Activated CD4-positive, alpha-beta T cell treated with anti-CD3 and anti-CD28 coated beads, Interleukin-2, amount 50 U/mL, for 16 hours (primary cell): ENCODE data around the gene ITGB8.
A peak's percentile ranks its signal among the peaks of the same experiment; 100 is the strongest.

Experiments used
- DNase-seq: peaks from one replicate; pipeline ENCODE4 v3.0.0-alpha.2; 2020

Gene ITGB8

DNA sequence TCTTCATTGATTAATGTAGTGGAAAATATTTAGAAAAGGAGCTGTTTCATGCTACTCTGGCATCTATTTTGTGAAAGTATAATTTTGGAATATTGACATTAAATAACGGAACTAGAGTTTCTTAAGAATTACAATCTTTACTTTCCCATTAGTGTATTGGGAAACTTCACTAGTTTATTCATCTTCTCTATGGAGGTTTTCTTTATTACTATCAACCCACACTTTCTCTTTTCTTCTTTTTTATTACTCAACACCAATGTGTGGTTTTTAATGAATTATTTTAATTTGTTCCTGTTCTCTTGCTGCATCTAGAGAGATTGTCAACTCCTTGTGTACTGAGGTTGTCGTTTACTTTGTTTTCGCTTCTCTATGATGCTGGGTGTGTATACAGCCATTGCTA lies 20.4 kb upstream of the ITGB8 start:
- DNase-seq: no peak

DNA sequence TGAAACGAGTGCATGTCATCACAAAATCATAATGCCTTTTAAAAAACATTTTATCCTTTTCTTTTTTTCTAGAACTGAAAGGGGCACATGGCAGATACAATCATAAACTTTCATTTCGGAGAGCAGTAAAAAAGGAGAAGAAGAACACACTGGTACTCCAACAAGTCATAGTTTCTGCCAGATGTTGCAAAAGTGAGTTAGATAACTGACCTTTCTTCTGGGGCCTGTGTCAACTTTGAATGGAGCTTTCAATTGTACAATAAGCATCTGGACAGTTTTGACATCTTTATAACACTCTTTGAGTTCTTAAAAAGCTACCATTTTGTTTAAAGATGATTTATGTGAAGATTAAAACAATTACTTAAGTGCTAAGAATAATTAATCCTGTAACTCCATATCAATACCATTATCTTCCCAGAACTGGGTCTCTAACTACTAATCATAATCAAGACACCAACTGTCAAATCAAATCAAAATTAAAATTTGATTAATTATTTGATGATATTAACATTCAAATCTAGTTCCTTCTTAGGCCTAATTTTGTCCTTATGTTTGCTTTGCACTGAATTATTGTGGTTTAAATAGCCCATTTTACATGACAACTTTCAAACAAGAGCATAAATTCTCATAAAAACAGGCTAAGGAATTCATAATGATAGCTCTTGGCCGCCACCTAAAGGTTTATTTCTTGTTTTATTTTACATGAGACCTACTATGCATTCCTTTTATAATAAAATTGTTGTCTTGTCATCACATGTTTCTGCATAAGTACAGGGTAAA lies 19.5 kb upstream of the ITGB8 start:
- no peak for DNase-seq

DNA sequence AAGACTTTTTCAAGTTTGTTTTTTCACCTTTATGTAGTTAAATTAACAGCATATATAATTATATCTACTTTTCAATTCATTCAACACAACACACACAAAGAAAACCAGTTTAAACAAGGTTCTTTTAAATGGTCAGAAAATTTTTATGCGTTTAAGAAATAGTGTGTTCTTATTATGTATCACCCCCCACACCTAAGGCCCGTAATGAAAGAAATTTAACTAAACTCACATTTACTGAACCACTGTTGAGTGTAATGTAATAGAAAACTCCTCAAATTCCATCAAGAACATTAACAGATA lies 19.0 kb upstream of the ITGB8 start:
- no peak for DNase-seq

DNA sequence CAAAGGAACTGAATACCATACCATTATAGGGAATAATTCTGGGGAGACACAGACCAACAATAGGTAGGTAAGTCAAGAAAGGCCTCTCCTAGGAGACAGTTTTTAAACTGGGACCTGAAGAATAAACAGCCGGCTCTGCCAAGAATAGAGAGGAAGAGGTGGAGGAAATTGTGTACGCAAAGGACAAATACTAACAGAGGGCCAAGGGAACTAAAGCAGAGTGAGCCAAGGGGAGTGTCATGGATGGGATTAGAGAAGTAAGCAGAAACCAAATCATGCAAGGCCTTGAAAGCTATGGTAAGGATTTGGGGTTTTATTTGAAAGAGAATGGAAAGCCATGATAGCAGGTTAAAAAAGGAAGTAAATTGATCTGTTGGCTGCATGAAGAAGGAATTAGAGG lies 18.1 kb upstream of the ITGB8 start:
- no peak for DNase-seq

DNA sequence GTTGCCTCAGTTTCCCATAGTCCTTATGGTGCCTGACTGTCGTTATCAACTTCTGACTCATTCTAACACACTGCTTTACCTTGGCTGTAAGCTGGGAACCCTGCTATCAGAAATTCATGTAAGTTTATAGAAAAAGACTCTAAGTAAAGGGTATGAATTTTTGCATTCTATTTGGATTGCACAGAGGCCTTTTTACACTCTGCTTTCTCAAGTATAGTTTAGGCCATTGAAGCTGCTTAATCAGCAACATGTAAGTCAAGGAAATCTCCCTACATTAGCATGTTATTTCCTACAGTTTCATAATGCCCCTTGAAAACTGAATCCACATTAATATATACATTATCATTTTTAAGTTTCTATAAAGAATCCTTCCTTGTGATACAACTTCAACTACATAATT lies 17.1 kb upstream of the ITGB8 start:
- no peak for DNase-seq

DNA sequence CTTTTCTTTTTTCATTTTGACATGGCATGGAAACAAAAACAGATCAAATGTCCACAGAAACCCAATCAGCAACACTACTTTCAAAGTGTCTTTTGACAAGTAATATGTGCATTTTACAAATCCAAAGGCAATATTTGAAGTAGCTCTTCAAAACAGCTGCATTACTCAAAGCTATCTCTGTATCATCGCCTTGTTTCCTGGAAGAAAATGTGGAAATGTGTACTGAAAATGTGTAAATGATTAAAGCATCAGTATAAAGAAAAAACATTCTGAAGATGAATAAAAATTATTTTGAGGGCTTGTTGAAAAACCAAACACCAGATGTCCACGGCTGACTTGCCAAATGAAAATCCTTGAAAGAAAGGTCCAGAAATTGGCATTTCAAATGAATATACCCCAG lies 16.5 kb upstream of the ITGB8 start:
- DNase-seq: no peak

DNA sequence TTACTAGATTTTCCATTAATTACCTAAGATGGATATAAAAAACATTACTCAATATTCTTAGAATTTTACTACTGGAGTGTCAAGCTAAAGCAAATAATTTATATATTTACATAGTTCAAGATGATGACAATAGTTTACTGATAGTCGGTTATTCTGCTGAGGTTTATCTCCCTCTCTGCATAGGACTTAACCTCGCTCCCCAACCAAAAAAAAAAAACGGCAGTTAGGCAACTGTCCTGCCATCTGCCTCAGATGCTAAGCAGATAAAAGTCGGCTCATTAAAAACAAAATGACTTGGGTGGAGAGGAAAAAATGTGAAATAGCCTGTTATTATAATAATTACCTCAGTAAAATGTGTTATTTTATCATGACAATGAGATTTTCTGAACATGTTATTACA lies 14.0 kb upstream of the ITGB8 start:
- no peak for DNase-seq

DNA sequence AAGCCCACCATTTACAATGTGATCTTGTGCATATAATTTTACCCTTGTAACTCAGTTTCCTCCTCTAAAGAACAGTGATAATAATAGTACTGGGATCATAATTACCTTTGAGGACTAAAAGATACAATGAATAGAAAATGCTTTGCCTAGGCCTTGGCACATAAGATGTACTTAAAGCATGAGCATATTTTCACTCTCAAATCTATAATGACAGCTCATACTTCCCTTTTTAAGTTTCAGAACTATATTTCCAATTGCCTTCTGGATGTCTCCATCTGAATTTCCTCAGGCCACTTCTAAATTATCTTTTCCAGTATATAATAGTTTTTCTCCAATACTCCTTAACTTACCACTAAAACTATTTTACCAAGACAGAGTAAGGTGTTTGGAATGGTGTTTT lies 13.3 kb upstream of the ITGB8 start:
- no peak for DNase-seq

DNA sequence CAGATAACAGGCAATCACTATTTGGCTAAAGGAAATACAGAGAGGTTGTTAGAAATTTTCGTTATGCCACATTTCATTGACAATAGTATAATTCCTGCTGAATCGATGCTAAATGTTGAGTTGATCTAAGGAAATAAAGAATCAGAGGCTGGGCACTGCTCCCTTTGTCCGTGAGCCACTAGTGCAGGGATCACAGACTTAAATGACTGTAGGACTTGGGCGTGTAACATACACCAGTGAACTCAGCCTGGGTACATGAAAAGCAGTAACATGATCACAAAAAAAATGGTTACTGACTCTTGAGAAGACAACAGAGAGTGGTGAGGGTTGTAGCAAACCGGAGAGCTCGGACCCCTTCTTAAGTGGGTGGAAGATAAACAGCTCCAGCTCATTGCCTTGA lies 11.8 kb upstream of the ITGB8 start:
- DNase-seq: no peak

DNA sequence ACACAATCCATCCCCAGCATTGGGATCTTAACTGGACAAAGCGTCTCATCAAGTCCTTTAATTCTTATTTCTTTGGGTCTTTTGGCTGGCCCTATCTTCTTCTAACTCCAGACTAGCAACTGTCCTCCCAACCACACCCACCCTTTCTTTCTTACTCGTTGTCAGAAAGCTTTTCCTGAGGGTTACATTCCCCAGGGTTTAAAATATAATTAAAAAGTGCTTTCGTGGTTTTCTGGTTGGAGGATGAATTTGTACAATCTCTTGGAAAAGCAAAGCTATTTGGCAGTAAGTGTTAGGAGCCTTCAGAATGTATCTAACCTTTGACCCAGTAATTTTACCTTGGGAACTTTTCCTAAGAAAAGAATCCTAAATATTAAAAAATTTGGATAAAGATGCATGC lies 10.4 kb upstream of the ITGB8 start:
- DNase-seq: no peak

DNA sequence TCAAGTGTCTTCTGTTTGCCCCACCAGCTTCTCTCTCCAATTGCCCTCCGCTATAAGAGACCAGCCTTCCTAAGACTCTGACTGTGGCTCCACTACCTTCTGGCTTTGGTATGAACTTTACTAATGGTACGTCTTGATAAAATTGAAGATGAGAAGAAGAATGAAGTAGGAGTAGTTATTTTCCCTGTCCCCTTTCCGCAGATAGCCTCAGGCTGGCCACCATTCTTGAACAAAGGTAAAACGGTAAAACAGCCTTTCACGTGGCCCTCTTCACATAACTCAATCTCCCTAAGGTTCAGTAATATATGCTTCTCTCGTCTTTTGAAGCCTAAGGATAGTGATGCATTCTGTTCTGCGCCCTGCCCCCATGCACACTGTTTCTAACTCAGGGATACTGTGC lies 9.9 kb upstream of the ITGB8 start:
- no peak for DNase-seq

DNA sequence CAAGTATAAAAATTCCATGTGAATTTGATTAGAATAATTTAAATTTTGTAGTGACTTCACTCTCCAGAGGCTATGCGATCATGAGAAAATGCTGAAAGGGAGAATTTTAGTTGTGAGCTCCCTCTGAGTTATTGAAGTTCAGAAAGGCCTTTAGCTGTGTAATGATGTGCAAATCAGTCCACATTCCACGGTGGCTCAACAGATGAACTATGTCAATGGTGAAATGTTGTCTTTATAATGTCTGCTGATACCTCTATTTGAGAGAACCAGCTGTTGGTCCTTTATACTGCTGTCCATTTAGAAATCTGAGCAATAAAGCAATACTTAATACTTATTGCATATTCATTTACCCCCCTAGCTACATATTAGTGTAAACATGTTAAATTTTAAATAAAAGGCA lies 7.1 kb upstream of the ITGB8 start:
- no peak for DNase-seq

DNA sequence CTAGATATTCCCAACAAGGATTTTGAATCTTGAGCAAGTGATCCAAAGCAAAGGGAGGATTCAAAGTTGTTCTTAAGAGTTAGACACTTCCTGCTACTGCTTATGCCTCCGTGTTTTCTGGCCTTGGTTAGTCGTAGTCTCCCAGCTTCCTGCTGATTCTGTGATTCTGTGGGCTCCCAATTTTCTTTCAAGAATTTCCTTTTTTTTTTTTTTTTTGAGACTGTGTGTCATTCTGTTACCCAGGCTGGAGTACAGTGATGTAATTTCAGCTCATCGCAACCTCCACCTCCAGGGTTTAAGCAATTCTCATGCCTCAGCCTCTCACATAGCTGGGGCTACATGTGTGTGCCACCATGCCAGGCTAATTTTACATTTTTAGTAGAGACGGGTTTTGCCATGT lies 4.4 kb upstream of the ITGB8 start:
- no peak for DNase-seq

DNA sequence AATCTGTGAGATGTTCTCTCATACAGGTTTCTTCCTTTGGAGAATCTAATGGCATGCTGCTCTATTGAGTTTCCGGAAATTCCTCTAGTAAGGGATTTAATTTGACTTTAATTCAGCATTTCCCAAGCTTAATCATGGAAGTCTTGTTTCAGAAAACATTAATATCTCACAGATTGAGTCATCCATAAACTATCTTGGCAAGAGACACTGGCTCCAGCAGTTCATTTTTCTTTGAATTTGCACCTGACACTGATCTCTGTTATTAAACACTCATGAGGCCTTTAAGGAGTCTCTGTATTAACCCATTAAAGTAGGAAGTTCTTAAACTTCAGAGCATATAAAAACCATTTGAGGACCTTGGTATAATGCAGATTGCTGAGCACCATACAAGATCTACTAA lies 3.6 kb upstream of the ITGB8 start:
- DNase-seq: no peak

DNA sequence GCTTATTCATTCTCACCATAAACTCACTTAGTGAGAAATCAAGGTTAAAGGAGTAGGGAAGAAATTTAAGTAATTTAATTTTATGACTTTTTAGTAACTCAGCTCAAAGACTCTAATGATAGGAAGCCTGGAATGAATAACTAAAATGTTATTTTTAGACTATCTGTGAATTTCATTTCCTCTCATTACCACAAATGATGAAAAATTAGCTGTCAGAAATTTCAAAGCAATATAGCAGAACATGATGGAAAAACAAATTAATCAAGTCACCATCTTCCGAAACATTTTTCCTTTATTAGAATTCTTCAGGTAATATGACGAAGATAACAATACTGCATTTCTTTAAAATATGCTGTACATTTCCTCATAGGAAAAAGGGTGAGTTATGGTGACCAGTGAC lies 2.7 kb upstream of the ITGB8 start:
- no peak for DNase-seq

DNA sequence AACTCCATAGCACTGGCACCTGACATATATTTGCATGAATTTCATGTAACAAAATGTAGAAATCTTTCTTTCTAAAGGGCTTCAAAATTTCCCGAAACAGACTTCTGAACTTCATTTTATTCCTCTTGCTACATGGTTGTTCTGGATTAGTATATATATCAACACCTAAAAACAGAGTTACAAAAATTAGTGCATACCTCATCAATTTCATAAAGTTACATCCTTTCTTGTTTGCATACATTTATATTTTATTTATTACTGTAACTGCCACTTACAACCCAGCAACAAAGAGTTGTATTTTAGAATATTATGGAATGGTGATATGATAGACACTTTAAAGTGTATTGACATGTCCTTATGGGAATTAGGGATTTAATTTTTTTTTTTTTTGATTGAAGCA lies 2.0 kb upstream of the ITGB8 start:
- DNase-seq: no peak

DNA sequence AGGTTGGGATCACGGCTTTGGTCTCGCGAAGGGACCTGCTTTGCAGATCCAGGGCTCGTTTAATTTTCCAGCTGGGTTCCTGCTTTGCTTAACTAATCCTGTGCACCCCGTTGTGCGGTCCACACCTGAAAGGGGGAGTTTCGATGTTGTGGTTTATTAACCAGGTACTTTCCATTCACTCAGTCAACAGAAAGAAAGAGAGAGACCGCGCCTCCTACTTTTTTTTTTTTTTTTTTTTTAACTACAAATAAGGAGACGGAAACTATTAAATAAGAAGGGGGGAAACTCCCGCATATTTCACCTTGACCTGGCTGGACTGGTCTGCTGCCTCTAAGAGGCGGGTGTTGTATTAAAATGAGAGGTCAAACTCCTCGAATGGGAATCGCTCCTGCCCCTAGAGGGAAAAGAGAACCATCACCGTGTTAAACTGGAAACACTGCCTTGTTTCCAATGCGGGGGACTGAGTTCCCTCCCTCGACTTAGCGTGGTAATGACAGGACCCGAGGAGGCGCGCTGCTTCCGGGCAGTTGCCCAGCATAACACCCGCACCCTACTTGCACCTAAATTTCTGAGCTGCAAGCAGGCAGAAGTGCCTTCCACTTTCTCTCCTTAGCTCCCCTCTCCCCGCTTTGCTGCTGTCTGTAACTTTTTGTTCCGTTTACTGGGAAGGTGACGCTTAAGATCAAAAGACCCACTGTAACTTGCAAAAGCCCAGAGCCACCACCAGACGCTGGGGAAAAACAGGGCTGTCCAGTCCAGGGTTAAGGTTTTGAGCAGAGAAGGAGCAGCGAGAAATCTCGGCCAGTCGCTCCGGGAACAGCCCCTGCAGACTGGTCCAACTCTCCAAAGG lies 1.1 kb upstream of the ITGB8 start:
- peak; percentile 5 for DNase-seq

DNA sequence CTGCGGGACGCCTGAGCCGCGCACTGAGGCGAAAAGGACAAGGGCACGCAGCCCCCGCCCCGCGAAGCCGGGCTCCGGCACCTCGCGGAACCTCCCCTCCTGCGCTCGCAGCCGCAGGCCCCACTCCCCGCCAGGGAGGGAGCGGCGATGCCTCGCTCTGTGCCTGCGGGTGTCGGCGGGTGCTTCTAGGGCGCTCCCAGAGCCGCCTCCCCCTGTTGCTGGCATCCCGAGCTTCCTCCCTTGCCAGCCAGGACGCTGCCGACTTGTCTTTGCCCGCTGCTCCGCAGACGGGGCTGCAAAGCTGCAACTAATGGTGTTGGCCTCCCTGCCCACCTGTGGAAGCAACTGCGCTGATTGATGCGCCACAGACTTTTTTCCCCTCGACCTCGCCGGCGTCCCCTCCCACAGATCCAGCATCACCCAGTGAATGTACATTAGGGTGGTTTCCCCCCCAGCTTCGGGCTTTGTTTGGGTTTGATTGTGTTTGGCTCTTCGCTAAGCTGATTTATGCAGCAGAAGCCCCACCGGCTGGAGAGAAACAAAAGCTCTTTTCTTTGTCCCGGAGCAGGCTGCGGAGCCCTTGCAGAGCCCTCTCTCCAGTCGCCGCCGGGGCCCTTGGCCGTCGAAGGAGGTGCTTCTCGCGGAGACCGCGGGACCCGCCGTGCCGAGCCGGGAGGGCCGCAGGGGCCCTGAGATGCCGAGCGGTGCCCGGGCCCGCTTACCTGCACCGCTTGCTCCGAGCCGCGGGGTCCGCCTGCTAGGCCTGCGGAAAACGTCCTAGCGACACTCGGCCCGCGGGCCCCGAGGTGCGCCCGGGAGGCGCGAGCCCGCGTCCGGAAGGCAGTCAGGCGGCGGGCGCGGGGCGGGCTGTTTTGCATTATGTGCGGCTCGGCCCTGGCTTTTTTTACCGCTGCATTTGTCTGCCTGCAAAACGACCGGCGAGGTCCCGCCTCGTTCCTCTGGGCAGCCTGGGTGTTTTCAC lies 519 bp downstream of the ITGB8 start:
- peak; percentile 1 for DNase-seq

DNA sequence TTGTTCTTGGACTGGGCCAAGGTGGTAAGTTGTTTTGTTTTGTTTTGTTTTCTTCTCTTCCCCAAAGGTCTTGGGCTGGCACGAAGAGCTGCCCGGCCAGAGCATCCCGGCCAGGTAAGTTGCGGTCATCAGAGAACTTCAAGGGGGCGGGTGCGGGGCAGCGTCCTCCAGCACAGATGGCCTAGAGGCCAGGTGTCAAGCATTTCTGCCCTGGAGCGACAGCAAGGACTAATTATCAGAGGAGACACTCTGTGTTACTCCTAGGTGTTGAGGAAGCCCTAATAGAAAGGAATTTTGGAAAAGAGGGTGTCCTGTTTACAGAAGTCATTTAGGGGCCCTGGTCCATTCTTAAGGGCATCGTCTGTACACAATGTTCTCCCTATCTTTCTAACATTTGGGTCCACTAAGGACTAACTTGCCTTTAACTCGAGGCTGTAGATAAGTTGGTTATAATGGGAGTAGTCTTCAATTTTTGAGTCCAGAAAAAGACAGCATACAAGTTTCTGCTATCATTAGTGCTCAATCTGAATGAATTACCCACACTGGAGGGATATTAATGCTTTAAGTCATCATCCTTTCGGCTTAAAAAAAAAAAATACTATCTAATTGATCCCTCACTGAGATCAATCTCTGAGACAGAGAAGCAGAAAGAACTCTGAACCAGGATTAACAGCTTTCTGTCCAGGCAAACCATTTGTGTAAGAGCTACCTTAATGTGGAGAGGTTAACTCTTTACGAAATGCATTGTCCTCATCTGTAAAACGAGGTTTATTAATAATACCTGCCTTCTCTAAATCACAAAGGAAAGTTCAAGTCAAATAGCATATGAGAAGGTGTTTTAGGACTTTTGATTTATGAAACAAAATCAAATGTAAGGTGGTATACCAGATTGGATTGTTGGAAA lies 1.5 kb downstream of the ITGB8 start:
- no peak for DNase-seq

DNA sequence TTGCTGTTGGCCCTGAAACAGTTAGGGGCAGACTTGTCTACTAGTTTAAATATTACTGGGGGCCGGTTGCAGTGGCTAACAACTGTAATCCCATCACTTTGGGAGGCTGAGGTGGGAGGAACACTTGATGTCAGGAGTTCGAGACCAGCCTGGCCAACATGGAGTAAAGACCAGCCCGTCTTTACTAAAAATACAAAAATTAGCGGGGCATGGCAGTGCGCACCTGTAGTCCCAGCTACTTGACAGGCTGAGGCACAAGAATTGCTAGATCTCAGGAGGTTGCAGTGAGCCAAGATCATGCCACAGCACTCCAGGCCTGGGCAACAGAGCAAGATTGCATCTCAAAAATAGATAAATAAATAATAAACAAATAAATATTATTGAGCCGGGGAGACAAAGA lies 7.6 kb downstream of the ITGB8 start:
- no peak for DNase-seq

DNA sequence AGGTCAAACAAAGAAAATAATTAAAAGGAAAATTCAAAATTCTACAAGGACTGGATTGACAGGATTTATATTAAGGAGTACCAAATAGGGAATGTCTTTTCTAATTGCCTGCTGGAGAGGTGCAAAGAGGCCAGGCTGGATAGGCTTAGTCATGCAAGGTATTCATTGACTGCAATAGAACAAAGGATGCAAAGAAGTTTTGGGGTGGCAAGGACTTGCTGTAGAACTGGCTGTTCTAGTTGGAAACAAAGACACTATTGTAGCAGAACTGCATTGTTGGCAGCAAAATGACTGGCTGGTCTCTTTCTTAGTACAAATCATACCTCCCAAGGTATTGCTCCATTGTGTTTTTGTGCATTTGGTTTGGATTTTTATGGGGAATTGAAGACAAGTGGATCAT lies 10.1 kb downstream of the ITGB8 start:
- DNase-seq: no peak

DNA sequence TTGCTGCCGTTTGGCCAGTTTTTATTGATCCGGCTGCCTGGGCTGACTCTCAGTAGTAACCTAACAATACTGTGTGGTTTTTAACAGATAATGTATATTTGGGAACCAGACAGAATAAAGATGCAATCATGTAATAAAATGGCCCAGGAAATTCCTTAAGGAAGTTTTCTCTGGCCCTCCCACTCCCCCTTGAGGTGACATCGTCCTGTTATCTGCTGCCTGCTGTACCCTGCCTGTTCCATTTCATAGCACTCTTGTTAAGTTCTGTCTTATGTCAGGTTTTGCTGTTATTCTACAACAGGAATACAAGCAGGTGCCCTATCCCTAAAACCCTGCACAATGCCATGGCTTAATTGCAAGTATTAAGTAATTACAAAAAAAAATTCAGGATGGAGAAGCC lies 12.5 kb downstream of the ITGB8 start:
- no peak for DNase-seq

DNA sequence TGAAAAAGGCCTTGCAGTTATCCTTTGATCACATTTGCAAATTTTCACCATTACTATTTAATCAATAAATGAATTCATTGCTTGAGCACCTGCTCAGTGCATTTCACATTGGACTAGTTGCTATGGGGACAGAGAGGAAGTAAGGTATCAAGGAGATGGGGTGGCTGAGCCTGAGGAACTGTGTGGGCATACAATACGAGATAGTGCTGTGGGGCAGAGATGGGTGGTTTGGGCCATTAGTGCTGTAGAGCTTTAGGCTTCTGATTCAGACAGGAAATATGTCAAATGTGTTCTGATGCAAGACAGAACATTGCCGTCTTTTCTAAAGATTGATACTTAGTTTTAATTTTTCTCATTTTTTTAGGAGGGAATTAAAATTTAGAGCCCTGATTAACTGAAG lies 13.2 kb downstream of the ITGB8 start:
- no peak for DNase-seq
